Neural cell (in vitro differentiated cells): ENCODE results near the gene IQCM. TPM values are rescaled to one million over a fixed set of nuclear protein-coding genes. Genes with fewer than 3 reads are reported as not detected.

Experiments
- H2AFZ ChIP-seq: fragments of 200-600, 300-800 bp; sonication (generic), shearing (Covaris generic); 2 replicates; pipeline ENCODE4 v1.6.0; 2014; ENCODE audit warnings: low read depth, mild to moderate bottlenecking, antibody characterized with exemption, low read length, moderate library complexity
- H3F3A ChIP-seq: fragments of 200-600 bp; shearing (Covaris generic); 2 replicates; pipeline ENCODE4 v1.6.1; 2016; ENCODE audit warnings: mild to moderate bottlenecking, moderate library complexity, mixed read lengths, antibody characterized with exemption, low read length; ENCODE audit not compliant: insufficient read depth, poor library complexity, severe bottlenecking
- H3K27ac ChIP-seq: fragments of 200-600, 300-800 bp; sonication (generic), shearing (Covaris generic); 2 replicates; pipeline ENCODE4 v1.5.1; 2014; ENCODE audit warnings: mild to moderate bottlenecking, low read length, moderate library complexity
- H3K27me3 ChIP-seq: fragments of 300-800, 200-600 bp; sonication (generic), shearing (Covaris generic); 2 replicates; pipeline ENCODE4 v1.6.0; 2014; ENCODE audit warnings: mild to moderate bottlenecking, low read depth, low read length, moderate library complexity; ENCODE audit not compliant: insufficient read depth
- H3K36me3 ChIP-seq: fragments of 300-800, 200-600 bp; sonication (generic), shearing (Covaris generic); 2 replicates; pipeline ENCODE4 v1.5.1; 2014; ENCODE audit warnings: mild to moderate bottlenecking, antibody characterized with exemption, low read length, moderate library complexity; ENCODE audit not compliant: insufficient read depth
- H3K4me2 ChIP-seq: fragments of 300-800, 200-600 bp; sonication (generic), shearing (Covaris generic); 2 replicates; pipeline ENCODE4 v1.6.0; 2014; ENCODE audit warnings: mild to moderate bottlenecking, low read length
- H3K4me3 ChIP-seq: fragments of 300-800, 200-600 bp; sonication (generic), shearing (Covaris generic); 2 replicates; pipeline ENCODE4 v1.5.1; 2014; ENCODE audit warnings: mild to moderate bottlenecking, low read length, moderate library complexity
- H3K79me2 ChIP-seq: fragments of 200-600 bp; shearing (Covaris generic); replicated peaks from 2 replicates; pipeline ENCODE4 v1.6.0; 2014; ENCODE audit warnings: mild to moderate bottlenecking, low read length, moderate library complexity; ENCODE audit not compliant: insufficient read depth
- H3K9ac ChIP-seq: fragments of 300-800, 200-600 bp; sonication (generic), shearing (Covaris generic); 2 replicates; pipeline ENCODE4 v1.6.1; 2016; ENCODE audit warnings: mild to moderate bottlenecking, low read length, mixed read lengths
- H3K9me2 ChIP-seq: fragments of 200-600 bp; shearing (Covaris generic); 2 replicates; pipeline ENCODE4 v1.6.1; 2016; ENCODE audit warnings: mild to moderate bottlenecking, low read length, mixed read lengths; ENCODE audit not compliant: insufficient read depth
- H3K9me3 ChIP-seq: fragments of 200-600, 300-800 bp; sonication (generic), shearing (Covaris generic); 2 replicates; pipeline ENCODE4 v1.6.1; 2016; ENCODE audit warnings: mild to moderate bottlenecking, mixed run types, low read length, moderate library complexity, mixed read lengths
- H4K20me1 ChIP-seq: fragments of 200-600 bp; shearing (Covaris generic); 2 replicates; pipeline ENCODE4 v1.6.1; 2016; ENCODE audit warnings: mild to moderate bottlenecking, mixed run types; ENCODE audit not compliant: insufficient read depth
- EP300 ChIP-seq: fragments of 450-650 bp; conservative IDR thresholded peaks from 2 replicates; pipeline ENCODE4 v1.6.1; 2014; ENCODE audit warnings: antibody characterized with exemption, mild to moderate bottlenecking, moderate library complexity; ENCODE audit not compliant: poor library complexity, severe bottlenecking
- EZH2 ChIP-seq: fragments of 200-600, 300-800 bp; shearing (Covaris generic), sonication (generic); IDR thresholded peaks from 2 replicates; pipeline ENCODE4 v1.6.1; 2014; ENCODE audit warnings: antibody characterized with exemption, low read length, borderline replicate concordance, mild to moderate bottlenecking; ENCODE audit not compliant: insufficient read depth, poor library complexity, severe bottlenecking
- MXI1 ChIP-seq: fragments of 450-650 bp; conservative IDR thresholded peaks from 2 replicates; pipeline ENCODE4 v1.6.1; 2014; ENCODE audit warnings: antibody characterized with exemption, mild to moderate bottlenecking; ENCODE audit not compliant: poor library complexity, severe bottlenecking
- POLR2AphosphoS5 ChIP-seq: IDR thresholded peaks from 2 replicates; pipeline ENCODE4 v1.6.1; 2012
- RAD21 ChIP-seq: fragments of 450-650 bp; conservative IDR thresholded peaks from 2 replicates; pipeline ENCODE4 v1.6.1; 2014; ENCODE audit warnings: antibody characterized with exemption, mild to moderate bottlenecking, moderate library complexity
- SMC3 ChIP-seq: fragments of 450-650 bp; conservative IDR thresholded peaks from 2 replicates; pipeline ENCODE4 v1.6.1; 2014; ENCODE audit warnings: antibody characterized with exemption, mild to moderate bottlenecking, moderate library complexity; ENCODE audit not compliant: poor library complexity
- TAF1 ChIP-seq: IDR thresholded peaks from 2 replicates; pipeline ENCODE4 v1.6.1; 2012; ENCODE audit warnings: low read depth
- polyA plus RNA-seq: library from polyadenylated mRNA; depleted of rRNA; stranded (reverse); fragments of >200 nt; gene quantifications from 2 replicates; pipeline ENCODE4 v1.2.3, GENCODE V29; 2014
- TF ChIP-seq, protein P1 (sequence below): fragments of 450-650 bp; IDR thresholded peaks from 2 replicates; pipeline ENCODE4 v1.5.1; 2014; ENCODE audit warnings: antibody characterized with exemption, mild to moderate bottlenecking, moderate library complexity; ENCODE audit not compliant: poor library complexity, severe bottlenecking
- TF ChIP-seq, protein P2 (sequence below): IDR thresholded peaks from 2 replicates; pipeline ENCODE4 v1.6.1; 2012; ENCODE audit warnings: borderline replicate concordance

Gene IQCM
- polyA plus RNA-seq, 1 donor from 2014 or later, result not detected

DNA sequence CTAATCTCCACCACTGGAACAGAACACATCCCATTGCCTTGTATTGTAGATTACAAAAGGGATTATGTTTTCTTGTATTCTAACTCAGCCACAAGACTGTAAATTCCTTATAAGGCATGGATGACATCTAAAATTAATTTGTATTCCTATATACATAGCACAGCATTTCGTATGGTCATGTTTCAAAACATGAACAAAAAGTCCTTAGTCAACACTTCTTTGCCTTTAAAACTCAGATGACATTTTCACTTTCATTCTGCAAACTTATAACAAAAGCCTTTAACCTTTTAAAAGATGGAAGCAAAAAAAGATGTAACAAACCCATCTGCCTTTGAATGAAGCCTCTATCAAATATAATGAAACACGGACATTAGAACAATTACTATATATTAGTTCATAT, 181.3 kb downstream of the IQCM start:
- no peak overlapping the region for H3K27ac ChIP-seq
- H2AFZ ChIP-seq, result no peak overlapping the region
- no peaks in the 10 kb centered on the region for H3K36me3 ChIP-seq
- H4K20me1 ChIP-seq, result no peaks in the 10 kb centered on the region
- no peak overlapping the region for H3K4me2 ChIP-seq
- no peak overlapping the region for H3K9ac ChIP-seq
- no peaks in the 10 kb centered on the region for H3F3A ChIP-seq
- TF ChIP-seq TAF1 (no peak), SMC3 (no peak), POLR2AphosphoS5 (no peak), MXI1 (no peak), RAD21 (no peak), EP300 (no peak), EZH2 (no peak)
- TF ChIP-seq, protein P1, sequence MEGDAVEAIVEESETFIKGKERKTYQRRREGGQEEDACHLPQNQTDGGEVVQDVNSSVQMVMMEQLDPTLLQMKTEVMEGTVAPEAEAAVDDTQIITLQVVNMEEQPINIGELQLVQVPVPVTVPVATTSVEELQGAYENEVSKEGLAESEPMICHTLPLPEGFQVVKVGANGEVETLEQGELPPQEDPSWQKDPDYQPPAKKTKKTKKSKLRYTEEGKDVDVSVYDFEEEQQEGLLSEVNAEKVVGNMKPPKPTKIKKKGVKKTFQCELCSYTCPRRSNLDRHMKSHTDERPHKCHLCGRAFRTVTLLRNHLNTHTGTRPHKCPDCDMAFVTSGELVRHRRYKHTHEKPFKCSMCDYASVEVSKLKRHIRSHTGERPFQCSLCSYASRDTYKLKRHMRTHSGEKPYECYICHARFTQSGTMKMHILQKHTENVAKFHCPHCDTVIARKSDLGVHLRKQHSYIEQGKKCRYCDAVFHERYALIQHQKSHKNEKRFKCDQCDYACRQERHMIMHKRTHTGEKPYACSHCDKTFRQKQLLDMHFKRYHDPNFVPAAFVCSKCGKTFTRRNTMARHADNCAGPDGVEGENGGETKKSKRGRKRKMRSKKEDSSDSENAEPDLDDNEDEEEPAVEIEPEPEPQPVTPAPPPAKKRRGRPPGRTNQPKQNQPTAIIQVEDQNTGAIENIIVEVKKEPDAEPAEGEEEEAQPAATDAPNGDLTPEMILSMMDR, result no peak
- H3K79me2 ChIP-seq, result no peaks in the 10 kb centered on the region
- H3K27me3 ChIP-seq, result no peaks in the 10 kb centered on the region
- no peaks in the 10 kb centered on the region for H3K9me3 ChIP-seq
- no peak overlapping the region for H3K4me3 ChIP-seq
- no peaks in the 10 kb centered on the region for H3K9me2 ChIP-seq

DNA sequence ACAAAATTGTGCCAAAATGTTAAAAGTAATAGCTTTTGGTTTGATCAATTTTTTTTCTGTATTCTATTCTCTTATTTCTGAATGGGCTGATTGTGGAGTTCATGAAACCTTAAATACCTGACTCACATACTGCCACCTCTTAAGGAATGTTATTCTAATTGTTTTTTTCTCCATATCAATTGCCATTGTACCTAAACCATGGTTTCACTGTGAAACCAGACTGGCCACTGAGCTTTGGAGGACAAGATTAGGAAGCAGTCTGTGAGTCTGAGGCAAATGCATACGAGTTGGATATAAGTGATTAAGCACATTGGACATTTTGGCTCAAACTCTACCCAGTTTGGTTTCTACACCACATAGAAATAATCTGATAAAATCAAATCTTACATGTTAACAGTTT, 184.0 kb downstream of the IQCM start:
- TF ChIP-seq, protein P2, sequence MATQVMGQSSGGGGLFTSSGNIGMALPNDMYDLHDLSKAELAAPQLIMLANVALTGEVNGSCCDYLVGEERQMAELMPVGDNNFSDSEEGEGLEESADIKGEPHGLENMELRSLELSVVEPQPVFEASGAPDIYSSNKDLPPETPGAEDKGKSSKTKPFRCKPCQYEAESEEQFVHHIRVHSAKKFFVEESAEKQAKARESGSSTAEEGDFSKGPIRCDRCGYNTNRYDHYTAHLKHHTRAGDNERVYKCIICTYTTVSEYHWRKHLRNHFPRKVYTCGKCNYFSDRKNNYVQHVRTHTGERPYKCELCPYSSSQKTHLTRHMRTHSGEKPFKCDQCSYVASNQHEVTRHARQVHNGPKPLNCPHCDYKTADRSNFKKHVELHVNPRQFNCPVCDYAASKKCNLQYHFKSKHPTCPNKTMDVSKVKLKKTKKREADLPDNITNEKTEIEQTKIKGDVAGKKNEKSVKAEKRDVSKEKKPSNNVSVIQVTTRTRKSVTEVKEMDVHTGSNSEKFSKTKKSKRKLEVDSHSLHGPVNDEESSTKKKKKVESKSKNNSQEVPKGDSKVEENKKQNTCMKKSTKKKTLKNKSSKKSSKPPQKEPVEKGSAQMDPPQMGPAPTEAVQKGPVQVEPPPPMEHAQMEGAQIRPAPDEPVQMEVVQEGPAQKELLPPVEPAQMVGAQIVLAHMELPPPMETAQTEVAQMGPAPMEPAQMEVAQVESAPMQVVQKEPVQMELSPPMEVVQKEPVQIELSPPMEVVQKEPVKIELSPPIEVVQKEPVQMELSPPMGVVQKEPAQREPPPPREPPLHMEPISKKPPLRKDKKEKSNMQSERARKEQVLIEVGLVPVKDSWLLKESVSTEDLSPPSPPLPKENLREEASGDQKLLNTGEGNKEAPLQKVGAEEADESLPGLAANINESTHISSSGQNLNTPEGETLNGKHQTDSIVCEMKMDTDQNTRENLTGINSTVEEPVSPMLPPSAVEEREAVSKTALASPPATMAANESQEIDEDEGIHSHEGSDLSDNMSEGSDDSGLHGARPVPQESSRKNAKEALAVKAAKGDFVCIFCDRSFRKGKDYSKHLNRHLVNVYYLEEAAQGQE, result no peak
- no peak for TF ChIP-seq EZH2
- TF ChIP-seq RAD21, result no peak
- TF ChIP-seq, protein P1, result no peak
- no peak for TF ChIP-seq POLR2AphosphoS5
- TF ChIP-seq EP300, result no peak
- TF ChIP-seq TAF1, result no peak
- H3K27ac ChIP-seq, result no peak overlapping the region
- H4K20me1 ChIP-seq, result no peaks in the 10 kb centered on the region
- H3K27me3 ChIP-seq, result no peaks in the 10 kb centered on the region
- no peaks in the 10 kb centered on the region for H3K79me2 ChIP-seq
- no peak overlapping the region for H3K4me2 ChIP-seq
- no peaks in the 10 kb centered on the region for H3K9me2 ChIP-seq
- no peak overlapping the region for H3K9ac ChIP-seq
- no peaks in the 10 kb centered on the region for H3K36me3 ChIP-seq
- no peaks in the 10 kb centered on the region for H3K9me3 ChIP-seq
- no peak overlapping the region for H2AFZ ChIP-seq
- no peak overlapping the region for H3K4me3 ChIP-seq
- no peaks in the 10 kb centered on the region for H3F3A ChIP-seq
